Activated CD4-positive, alpha-beta T cell treated with anti-CD3 and anti-CD28 coated beads, Interleukin-2, amount 50 U/mL, for 4 hours (primary cell): ENCODE data around the gene EIF2AK3.
"Not testable (repeated sequence)": the region's sequence is repeated elsewhere in the genome, so short reads cannot be mapped to it uniquely, and the experiment has no call there.

Source experiments
- DNase-seq, 2 experiments: peaks; one replicate each; pipeline ENCODE4 v3.0.0-alpha.2; 2020

EIF2AK3 gene

DNA sequence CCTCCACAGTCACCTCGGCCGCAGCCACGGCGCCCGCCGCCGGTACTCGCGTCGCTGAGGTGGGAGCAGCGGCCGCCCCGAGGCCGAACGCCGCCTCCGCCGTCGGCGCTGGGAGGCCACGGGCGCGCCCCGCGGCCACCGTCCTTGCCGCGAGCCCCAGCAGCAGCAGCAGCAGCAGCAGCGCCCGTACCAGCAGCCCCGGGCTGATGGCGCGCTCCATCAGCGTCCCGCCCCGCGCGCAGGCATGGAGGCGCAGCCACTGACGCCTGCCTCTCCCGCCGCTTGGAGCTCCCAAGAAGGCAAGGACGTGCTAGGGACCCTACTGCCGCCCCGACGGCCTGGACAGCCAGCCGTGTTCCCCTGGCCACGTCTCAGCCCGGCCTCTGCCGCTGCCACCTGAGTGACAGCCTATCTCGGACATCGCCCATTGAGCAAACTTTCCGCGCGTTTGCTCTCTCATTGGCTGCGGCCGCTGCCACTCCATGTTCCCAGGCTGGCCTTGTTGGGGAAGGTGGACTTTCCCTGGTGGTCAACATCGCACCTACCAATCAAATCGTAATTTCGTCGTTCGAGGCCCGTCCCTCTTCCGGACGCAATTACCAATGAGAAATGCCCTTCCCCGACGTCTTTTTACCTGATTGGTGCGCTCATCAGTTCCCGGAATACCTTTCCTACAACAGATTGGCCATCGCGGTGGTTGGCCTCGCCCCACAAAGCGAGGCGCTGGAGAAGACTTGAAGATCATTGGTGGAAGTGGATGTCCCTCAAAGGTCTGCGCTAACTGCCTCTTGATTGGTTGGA is at the start of gene EIF2AK3:
EIF2AK3 (minus strand) TSS at position 410 of the 801 bp plus-strand sequence; CDS start at position 220, 190 bp downstream.
- DNase-seq = peak; percentile 86 to 90

DNA sequence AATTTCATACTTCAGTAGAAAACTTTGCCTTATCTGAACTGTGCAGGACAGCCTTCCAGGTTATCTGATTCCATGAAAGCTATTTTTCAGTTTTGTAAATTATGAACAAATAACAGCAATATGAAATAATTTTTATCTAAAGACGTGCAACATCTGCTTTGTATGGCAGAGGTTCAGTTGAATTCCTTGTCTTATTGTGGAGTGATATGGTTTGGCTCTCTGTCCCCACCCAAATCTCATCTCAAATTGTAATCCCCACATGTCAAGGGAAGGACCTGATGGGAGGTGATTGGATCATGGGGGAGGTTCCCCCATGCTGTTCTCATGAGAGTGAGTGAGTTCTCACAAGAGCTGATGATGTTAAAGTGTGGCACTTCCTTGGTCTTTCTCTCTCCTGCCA is 46.1 kb upstream of the EIF2AK3 start:
- DNase-seq = no peak

DNA sequence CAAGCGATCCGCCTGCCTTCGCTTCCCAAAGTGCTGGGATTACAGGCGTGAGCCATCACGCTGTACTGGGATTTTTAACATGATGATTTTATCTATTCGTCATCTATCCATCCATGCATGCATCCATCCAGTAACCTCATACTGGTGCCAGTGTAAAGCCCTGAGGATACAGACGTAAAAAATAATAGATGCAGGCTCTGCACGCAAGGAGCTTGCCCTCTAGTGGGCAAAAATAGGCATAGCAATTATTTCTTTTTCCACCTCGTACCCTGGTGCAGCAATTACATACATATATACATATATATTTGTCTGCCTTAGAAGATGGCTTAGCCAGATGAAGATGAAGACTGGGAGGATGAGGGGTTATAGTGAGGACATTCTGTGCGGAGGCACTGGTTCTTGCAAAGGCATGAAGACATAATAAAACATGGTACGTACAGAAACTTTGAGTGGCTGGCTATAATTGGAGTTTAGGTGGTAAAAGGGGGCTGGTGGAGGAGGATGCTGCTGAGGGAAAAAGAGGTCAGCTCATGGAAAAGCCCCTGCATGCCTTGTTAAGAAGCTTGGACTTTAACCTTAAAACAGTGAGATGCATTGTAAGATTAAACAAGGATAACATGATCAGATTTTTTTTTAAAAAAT is 44.6 kb upstream of the EIF2AK3 start:
- no peak for DNase-seq

DNA sequence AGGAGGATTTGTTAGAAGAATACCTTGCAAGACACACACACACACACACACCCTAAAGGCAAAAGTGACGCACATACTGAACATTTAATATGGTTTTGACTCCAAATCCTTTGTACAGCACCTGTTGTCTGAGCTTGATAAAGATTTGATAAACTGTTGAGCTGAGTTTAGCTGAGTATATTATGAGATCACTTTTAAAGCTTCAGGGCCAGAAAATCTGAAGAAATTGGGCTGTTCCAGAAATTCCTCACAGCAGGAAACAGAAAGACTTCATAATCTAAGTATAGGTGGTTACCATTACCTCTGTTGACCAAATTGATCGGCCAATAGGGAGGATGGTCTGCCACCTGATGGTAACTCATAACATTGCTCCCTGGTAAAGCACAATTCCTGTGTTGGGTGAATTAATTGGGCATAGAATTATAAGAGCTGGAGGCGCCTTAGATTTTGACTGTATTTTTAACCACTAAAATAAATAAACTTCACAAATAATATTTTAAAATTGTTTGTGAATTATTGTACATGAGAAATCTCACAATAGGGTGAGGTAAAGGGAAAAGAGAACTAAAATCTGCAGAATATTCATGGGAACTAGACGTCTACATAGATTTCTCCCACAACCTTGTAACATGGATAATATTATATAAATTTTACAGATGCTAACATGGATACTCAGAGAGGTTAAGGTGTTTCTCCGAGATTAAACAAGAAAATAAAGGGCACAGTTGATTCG is 42.4 kb upstream of the EIF2AK3 start:
- peak in 1 of 2 experiments; percentile 10 for DNase-seq

DNA sequence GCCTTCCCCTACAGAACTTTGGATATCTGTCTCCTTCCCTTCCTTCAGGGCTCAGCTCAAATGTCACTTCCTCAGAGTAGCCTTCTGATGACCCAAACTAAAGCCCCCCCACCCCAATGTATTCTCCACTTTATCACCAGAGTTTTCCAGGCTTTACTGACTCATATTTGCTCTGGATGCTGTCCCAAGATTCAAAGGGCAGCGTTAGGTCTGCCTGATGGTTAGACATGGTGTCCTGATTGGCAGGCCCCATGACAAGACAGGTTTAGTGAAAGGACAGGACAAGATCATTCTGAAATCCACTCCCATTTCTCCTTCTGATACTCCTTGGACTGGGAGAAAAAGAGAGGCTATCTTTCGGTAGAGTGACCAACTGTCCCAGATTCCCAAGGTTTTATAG is 41.6 kb upstream of the EIF2AK3 start:
- no peak for DNase-seq

DNA sequence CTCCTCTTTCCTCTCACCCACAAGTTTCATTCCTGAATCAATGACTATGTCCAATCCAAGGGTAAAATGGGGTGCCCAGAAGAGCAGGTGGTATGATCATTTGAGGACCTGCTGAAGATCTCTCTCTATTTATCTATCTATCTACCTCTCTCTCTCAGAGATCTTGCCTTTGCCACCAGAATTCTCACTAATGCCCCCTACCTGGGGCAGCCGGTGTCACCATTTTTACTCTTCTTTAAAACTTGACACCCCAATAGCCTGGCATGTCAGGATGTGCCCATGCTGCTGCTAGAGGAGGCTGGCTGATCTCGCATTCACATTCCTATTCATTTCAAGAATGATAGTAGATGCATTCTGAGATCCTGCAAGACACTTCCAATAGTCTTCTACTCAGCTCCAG is 40.0 kb upstream of the EIF2AK3 start:
- DNase-seq = no peak

DNA sequence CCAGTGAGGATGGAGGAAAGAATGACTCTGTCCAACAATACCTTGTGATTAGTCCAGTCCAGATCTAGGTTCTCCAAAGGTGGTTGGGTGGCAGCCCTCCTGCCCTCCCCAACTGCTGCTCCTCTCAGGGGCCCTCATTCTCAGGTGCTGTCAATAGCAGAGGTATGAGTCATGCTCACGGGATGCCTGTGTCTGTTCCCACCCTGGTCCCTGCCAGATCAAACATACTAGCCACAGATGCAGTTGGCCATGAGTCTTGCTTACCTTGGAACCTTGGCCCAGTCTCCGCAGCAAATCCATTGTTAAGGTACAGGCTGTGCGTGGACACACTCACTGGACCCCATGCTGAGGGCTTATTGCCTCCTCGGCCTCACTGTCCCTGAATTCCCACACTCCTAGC is 39.3 kb upstream of the EIF2AK3 start:
- no peak for DNase-seq

DNA sequence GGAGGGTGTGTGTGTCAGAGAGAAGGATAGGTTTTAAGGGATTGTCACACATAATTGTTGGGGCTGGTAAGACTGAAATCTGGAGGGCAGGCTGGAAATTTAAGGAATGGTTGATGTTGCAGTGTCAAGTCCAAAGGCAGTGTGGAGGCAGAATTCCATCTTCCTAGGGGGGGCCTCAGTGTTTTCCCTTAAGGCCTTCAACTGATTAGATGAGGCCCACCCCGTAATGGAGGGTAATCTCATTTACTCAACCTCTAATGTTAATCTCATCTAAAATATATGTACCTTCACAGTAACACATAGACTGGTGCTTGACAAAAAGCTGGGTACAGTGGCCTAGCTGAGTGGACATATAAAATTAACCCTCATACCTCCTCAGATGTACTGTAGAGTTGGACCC is 33.4 kb upstream of the EIF2AK3 start:
- no peak for DNase-seq

DNA sequence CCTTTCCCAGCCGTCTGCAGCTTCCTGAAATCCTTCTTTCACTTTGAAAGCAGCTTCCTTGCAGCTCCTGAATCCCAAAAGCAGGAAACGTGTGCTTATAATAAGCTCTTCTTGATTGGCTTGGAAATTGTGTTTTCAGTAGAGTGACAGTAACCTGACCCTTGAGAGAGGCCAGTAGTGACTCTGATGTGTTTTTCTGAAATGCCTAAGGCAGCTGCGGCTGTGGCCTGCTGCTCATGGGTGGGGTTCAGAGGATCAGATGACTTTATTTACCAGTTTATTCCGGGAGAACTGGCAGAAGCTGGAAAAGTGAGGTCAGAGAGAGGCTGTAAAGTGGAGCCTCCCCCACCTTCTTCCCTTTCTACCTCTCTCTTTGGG is 32.3 kb upstream of the EIF2AK3 start:
- no peak for DNase-seq

DNA sequence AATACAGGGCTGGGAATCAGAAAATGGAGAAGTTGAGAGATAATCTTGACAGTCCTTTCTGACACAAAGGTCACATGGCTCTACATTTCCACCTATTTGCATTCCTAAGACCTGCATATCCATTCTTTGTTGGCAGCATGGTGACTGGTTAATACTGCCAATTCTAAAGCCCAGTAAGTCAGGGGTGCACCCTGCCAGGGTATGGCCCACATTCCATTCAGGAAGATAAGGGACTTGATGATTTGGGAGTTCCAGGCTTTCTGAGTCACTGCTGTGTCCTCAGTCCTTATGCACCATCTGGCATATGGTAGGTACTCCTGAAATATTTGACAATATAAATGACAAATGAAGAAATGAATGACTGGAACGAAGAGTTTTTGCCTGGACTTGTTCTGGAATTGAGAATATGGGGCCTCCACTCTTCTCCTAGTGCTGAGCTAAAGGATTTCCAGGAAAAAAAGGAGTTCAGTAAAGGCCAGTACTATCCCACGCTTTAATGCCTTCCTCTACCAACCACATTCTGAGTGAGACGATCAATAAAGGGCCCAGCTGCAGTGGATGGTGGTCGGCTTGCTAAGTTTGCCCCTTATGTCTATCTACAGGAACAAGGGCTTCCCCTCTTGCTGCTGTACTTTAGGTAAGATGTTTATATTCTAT is 31.7 kb upstream of the EIF2AK3 start:
- no peak for DNase-seq

DNA sequence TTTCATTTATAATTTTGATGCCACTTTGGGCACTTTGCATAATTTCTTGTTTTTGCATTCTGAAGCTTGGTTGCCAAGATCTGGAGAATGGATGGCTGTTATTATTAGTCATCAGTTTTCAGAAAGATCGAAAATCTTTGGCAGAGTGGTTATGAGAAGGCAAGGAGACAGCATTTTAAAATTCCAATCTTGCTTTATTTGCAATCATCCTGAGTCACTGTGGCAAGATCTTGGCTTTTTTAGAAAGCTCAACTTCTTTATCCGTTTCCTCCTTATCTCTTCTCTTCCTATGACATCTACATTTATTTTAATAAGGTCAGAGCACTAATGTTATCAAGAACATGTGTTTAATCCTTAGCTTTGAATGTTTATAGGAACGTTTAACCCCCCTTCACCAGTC is 31.1 kb upstream of the EIF2AK3 start:
- no peak for DNase-seq

DNA sequence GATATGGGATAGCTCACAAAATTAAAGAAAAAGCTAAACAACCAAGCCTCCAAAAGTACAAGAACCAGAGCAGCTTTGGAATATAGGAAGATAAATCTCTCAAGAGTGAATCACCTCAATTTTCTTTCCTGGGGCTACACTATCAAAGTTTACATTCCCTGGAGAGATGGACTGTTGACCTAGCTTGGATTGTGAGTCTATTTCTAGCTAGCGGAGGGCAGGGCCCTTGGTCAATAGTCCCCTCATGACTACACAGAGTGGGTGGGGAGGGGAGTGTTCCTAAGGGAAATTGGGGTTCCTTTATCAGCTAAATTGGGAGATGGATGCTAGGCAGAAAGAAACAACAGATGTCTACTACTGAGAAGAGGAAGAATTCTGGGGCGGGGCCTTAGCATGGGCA is 29.9 kb upstream of the EIF2AK3 start:
- no peak for DNase-seq

DNA sequence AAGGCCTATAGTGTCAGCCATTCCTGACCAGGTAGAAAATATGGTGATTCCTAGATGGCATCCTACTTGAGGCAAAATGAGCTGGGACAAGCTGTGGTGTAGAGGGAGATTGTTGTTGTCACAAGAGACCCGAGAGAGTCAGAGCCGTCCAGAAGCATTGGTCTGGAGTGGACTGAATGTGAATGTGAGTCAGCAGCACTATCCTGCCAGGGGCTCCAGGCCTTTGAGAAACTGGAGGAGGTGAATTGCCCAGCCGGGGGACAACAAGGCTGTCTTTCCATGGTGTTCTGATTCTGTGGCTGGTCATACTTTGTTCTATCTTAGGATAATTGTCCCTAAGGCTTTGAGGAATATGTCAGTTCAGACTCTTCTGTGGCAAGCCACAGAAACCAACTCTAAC is 29.4 kb upstream of the EIF2AK3 start:
- no peak for DNase-seq

DNA sequence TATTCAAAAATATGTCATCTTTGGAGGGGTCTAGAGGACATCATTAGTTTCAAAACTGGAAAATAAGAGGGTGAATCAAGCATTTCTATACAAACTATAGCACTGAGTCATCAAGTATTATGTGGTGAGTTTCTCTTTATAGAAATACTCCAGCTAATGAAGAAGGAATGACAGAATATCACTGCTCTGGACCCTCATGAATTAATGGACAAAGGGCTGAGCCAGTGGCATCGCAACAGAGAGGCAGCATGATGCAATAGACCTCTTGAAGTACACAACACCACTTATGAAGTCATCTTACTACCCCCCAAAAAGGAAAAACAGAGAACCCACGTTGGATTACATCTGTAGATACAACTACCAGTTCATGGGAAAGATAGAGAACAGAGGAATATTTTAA is 27.4 kb upstream of the EIF2AK3 start:
- no peak for DNase-seq

DNA sequence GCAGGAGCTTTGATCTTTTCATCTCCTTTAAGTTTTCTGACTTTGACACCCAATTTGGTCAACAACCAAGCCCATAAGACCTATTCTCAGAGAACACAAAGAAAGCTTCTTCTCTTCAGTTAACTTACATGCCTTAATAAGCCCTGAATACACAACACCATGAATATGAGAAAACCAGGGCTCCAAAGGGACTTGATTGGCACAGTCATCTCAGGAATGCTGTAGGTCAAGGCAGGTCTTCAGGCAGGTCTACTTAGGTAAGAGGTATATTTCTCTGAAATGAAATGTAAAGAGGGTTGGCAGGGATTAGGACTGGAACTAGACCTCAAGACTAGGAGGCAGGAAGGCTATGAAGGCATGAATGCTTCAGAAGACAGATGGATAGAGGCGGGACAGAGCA is 24.4 kb upstream of the EIF2AK3 start:
- no peak for DNase-seq

DNA sequence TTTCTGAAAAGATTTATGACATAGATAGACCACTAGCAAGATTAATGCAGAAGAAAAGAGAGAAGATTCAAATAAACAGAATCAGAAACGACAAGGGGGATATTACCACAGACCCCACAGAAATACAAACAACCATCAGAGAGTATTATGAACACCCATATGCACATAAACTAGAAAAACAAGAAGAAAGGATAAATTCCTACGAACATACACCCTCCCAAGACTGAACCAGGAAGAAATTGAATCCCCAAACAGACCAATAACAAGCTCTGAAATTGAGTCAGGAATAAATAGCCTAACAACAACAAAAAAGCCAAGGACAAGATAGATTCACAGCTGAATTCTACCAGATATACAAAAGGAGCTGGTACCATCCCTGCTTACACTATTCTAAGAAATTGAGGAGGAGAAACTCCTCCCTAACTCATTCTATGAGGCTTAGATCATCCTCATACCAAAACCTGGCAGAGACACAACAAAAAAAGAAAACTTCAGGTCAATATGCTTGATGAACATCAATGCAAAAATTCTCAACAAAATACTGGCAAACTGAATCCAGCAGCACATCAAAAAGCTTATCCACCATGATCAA is 18.1 kb upstream of the EIF2AK3 start:
- DNase-seq = not testable (repeated sequence)

DNA sequence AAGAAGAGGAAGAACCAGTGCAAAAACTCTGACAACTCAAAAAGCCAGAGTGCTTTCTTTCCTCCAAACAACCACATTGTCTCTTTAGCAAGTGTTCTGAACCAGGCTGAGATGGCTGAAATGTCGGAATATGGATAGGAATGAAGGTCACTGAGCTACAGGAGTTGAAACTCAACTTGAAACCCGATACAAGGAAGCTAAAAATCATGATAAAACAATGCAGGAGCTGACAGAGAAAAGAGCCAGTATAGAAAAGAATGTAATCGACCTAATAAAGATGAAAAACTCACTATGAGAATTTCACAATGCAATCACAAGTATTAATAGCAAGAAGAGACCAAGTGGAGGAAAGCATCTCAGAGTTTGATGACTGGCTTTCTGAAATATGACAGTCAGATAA is 15.0 kb upstream of the EIF2AK3 start:
- no peak for DNase-seq

DNA sequence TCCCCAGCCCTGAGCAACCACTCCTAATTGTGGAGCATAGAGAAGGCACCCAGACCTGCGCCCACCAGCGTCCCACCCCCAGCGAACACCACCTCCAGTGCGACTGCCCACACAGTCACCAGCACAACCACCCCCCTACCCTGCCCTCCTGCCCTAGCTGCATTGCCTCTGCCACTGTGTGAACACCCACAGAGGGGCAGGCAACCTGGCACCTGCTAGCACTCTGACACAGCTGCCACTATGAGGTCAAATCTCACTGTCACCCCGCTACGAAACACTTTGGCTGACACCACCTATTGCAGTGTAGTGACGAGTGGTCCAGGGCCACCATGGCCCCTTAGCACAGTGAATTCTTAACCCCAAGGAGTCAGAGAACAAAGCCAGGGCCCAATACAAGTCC is 14.1 kb upstream of the EIF2AK3 start:
- DNase-seq = no peak

DNA sequence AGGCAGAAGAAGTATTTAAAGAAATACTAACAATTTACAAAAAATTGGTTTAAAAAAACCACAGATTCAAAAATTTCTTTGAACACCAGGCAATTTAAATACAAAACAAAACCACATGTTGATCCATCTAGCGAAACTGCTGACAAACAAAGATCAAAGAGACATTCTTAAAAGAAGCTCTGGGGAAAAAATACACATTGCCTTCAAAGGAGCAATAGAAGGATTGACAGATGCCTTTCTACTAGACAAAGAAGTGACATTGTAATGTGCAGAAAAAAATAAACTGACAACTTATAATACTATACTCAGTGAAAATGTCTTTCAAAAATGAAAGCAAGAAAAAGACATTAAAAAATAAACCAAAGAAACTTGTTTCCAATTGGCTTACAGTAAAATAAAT is 12.6 kb upstream of the EIF2AK3 start:
- DNase-seq = no peak

DNA sequence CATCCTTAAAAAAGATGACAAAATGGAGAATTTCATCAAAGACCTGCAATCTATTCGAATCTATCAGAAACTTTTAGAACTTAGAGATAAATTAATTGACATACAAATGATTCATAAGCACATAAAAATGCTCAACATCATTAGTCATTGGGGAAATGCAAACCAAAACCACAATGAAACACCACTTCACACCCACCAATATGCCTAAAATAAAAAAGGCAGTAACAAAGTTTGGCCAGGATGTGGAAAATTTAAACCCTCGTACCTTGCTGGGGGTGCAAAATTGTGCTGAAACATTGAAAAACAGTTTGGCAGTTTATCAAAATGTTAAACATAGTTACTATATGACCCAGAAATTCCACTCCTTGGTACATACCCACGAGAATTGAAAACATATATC is 11.5 kb upstream of the EIF2AK3 start:
- no peak for DNase-seq

DNA sequence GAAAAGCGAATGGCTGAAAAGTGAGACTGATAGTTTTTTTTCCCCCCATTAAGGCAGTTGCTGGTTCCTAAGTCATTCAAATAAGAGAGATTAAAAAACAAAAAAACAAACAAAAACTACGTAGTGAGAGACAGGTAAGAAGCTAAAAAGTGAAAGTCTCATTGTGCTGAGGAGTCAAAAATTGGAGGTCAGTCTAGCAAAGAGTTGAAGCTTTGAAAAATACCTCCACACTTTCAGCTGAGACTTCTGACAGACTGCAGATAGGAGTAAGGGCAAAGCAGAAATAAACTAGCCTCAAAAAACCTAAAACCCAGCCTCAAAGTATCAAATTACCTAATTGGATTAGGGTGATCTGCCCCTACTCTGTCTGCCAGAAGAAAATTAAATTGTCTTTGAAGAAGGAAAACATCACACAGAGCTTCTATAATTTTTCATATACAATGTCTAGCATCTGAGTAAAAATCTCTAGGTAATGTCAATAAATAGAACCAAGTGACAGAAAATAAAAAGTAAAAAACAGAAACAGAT is 10.9 kb upstream of the EIF2AK3 start:
- DNase-seq = no peak

DNA sequence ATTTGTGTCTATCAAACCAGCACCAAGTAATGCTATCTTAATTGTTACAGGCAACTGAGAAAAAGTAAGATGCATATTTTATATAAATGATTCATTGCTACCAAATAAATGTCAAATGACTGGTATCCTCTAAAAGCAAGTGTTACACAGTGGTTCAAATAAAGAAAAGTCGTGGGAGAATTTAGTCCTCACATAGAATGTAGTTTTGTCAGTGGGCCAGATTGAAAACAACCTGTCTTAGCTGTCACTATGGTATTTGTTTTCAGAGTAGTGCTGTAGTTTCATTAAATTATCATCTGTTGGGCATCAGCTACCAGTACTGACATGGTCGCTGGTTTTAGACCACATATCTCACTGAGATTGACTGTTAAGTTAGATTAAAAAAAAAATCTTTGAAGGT is 10.2 kb upstream of the EIF2AK3 start:
- DNase-seq = no peak

DNA sequence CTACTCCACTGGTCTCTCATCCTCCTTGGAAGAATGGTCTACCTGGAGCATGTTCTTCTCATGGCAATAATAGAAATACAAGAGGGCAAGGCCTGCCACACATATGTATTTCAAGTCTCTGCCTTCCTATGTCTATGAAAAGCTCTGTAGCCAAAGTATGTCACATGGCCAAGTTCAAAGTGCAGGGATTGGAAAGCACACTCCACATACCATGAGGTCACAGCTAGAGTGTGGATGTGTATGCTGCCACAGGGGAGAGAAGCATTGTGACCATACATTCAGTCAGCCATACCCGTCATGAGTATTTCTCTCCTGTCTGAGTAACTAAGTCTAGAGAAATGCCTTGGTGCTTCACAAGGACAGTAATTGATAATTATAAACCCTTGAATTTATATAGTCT is 8.8 kb upstream of the EIF2AK3 start:
- DNase-seq = no peak
